ENCODE data around the gene GPR17.

DNA sequence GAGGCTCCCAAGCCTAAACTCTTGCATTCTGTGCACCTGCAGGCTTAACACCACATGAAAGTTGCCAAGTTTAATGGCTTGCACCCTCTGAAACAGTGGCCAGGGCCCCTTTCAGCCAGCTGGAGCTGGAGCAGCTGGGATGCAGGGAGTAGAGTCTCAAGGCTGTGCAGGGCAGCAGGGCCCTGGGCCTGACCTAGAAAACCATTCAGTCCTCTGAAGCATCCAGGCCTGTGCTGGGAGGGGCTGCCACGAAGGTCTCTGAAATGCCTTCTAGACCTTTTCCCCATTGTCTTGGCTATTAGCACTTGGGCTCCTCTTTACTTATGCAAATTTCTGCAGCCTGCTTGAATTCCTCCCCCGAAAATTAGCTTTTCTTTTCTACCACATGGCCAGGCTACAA, 44.7 kb downstream of the GPR17 start:
- TF ChIP-seq EZH2phosphoT487 (IDR thresholded peaks at IDR 0.05; ENCODE audit: low read depth, severe bottlenecking, unreplicated experiment) = no peak
- TF ChIP-seq, protein P1, sequence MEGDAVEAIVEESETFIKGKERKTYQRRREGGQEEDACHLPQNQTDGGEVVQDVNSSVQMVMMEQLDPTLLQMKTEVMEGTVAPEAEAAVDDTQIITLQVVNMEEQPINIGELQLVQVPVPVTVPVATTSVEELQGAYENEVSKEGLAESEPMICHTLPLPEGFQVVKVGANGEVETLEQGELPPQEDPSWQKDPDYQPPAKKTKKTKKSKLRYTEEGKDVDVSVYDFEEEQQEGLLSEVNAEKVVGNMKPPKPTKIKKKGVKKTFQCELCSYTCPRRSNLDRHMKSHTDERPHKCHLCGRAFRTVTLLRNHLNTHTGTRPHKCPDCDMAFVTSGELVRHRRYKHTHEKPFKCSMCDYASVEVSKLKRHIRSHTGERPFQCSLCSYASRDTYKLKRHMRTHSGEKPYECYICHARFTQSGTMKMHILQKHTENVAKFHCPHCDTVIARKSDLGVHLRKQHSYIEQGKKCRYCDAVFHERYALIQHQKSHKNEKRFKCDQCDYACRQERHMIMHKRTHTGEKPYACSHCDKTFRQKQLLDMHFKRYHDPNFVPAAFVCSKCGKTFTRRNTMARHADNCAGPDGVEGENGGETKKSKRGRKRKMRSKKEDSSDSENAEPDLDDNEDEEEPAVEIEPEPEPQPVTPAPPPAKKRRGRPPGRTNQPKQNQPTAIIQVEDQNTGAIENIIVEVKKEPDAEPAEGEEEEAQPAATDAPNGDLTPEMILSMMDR (IDR thresholded peaks at IDR 0.05; ENCODE audit: poor library complexity) = no peak
- no peak for TF ChIP-seq EZH2 (IDR thresholded peaks at IDR 0.05; ENCODE audit: borderline replicate concordance)
